Gastrocnemius medialis (tissue), 4 donors: Measurements from ENCODE around the gene DPP10.

ENCODE experiments used
- POLR2A ChIP-seq, 2 donors: fragments of 450-650 bp; IDR thresholded peaks; one replicate each; pipeline ENCODE4 v1.6.1; 2017; ENCODE audit warnings: antibody characterized with exemption in 2 of 2, mild to moderate bottlenecking in 2 of 2, moderate library complexity in 2 of 2
- TF ChIP-seq, protein P1 (sequence below), 5 experiments: fragments of 450-650 bp in 3 of 5; fragments of 200-600 bp in 2 of 5; sonication (generic) in 2 of 5; IDR thresholded peaks in 4 of 5; conservative IDR thresholded peaks in 1 of 5; 1 replicate in 4 of 5; 2 replicates in 1 of 5; pipeline ENCODE4 v1.5.1; 2016 to 2019; ENCODE audit warnings: antibody characterized with exemption in 5 of 5, mild to moderate bottlenecking in 3 of 5, moderate library complexity in 3 of 5

- TF ChIP-seq, protein P1, sequence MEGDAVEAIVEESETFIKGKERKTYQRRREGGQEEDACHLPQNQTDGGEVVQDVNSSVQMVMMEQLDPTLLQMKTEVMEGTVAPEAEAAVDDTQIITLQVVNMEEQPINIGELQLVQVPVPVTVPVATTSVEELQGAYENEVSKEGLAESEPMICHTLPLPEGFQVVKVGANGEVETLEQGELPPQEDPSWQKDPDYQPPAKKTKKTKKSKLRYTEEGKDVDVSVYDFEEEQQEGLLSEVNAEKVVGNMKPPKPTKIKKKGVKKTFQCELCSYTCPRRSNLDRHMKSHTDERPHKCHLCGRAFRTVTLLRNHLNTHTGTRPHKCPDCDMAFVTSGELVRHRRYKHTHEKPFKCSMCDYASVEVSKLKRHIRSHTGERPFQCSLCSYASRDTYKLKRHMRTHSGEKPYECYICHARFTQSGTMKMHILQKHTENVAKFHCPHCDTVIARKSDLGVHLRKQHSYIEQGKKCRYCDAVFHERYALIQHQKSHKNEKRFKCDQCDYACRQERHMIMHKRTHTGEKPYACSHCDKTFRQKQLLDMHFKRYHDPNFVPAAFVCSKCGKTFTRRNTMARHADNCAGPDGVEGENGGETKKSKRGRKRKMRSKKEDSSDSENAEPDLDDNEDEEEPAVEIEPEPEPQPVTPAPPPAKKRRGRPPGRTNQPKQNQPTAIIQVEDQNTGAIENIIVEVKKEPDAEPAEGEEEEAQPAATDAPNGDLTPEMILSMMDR (IDR thresholded peaks at IDR 0.05 in 4 of 5, conservative IDR thresholded peaks at IDR 0.05 in 1 of 5), result no peak
- no peak for TF ChIP-seq POLR2A (IDR thresholded peaks at IDR 0.05)
These were observed 498.5 kb downstream of the DPP10 start for GRCh38 chr2:114940785-114941458.
